GM18861 (cell line): ENCODE data around the gene DMD.

Source experiments
- ATAC-seq: cut with Tn5 transposase; IDR thresholded peaks from one replicate; pipeline ENCODE4 v1.9.1; 2021; ENCODE audit not compliant: unreplicated experiment

The DMD gene

DNA sequence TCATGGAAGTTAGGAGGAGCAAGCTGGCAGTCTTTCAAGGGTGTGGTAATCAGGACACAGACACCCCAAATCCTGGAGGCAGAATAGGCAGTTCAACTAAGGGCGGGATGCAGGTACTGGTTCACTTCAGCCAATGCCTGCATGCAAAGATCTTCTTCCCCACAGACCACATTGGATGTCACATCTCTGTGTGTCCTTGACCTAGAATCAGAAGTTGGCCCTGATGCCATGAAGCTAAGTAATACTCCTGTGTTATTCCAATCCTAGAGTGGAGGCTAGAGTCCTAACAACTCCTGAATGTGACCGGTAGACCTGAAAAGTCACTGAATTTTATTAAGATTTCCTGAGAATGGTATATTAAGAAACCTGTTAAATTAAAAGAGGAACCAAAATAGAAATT is 165.5 kb downstream of the DMD start:
- ATAC-seq, result no peak

DNA sequence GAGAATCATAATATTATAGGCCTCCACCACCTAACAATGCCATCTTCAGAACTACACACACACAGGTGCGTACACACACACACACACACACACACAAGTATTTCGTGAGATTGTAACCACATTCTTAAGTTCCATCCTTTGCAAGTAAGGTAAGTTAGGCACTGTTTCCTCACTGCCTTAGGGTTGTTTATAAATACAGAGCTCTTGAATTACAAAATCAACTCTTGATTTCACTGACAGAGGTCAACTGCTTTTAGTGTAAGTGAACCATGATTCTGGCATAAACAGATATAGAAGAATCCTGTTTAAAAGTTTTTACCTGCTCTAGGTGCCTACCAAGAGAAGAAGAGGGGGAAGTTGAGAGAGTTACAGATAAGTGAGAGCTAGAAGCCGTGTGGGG is 166.1 kb downstream of the DMD start:
- ATAC-seq, result no peak

- no peak for ATAC-seq
Measured at GRCh38 chrX:33041141-33041540, 170.2 kb downstream of the DMD start.

DNA sequence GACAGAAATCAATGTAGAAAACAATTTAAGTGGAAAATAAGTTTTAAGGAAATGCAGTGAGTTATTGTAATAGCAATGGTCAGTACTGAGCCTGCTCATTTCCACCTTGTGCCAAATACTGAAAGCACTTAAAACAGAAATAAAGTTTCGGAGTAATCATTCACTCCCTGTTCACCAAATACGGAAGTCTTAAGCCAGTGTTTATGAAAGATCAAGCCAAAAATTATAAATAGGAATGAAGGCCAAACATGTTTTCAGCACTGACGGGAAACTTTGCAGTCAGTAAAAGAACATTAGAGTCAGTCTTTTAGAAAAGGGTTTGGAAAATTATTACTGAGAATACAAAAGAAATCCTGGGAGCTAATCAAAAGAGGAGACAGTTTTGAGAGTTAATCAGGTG is 178.6 kb downstream of the DMD start:
- no peak for ATAC-seq

- no peak for ATAC-seq
Measured at GRCh38 chrX:33014949-33015348, 196.4 kb downstream of the DMD start.

DNA sequence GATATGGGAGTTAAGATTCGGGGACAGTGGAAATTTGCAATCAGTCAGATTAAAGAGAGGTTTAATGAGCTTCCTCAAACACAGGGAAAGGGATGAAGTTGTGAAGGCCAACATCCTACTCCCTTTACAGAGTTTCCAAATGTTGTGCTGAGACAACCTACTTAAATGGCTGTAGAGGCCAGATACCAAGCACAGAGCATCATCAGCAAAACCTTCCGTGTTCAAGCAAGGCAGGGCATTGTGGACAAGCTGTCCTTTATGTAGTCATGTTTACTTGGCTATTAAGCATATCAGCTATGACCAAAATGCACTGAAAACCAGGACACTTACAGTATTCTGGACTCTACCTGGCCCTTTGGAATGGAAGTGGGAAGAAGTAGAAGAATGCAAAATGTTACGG is 197.3 kb downstream of the DMD start:
- no peak for ATAC-seq

- no peak for ATAC-seq
Measured at GRCh38 chrX:33001107-33001506, 210.2 kb downstream of the DMD start.

GRCh38 chrX:32998776-32999175 is 212.6 kb downstream of the DMD start:
- ATAC-seq, result no peak

- ATAC-seq, result no peak
Measured at GRCh38 chrX:32995427-32995826, 215.9 kb downstream of the DMD start.

- ATAC-seq, result no peak
Measured at GRCh38 chrX:32987142-32987541, 224.2 kb downstream of the DMD start.

DNA sequence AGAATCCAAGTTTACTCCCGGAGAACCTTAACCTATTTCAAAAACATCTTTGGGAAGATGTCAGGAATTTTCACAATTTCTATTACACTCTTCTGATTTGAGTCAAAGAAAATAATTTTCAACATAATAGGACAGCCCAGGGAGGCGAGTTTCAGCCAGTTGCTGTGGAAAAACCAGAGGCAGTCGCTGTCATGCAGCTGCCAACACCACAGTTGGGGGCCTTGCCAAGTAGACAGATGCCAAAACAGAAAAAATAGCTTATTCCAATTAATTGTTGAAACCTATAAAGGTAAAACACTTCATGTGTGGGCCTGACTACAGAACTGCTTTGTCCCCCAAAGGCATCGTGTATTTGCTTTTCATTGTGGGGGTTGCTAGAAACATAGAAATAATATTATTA is 225.8 kb downstream of the DMD start:
- no peak for ATAC-seq

GRCh38 chrX:32966821-32967355 is 244.5 kb downstream of the DMD start:
- no peak for ATAC-seq

DNA sequence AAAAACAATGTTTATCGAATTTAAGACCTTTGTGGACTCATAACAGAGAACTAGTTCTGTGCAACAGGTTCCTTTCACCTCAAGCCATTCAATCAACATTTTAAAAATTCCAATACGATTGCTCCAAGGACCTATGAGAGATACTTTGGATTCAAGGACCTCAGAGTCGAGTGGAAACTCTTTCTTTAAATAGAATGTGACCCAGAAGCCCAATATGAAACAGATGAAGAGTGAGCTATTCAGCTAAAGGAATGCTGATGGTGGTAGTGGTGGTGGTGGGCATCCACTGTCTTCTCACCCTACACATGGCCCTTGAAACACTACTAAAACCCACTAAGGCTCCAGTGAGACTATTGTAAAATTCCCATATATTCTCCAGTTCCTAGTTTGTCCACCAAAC is 257.2 kb downstream of the DMD start:
- no peak for ATAC-seq

DNA sequence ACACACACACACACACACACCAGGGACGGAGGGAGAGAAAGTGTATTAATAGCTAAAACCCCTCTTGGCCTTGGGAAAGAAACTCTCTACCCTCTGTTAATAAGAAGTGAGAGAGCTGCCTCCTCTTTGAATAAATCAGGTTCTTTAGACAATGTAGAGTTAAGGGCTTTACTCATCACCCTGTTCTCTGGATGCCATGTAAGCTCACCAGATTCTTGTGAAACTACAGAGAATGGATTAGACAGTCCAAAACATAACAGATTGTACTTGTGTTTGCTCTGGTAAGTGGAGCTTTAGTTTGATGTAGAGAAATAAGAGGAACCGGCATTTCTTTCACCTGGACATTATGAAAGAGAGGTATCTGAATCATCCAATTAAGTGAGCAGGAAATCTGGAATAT is 263.2 kb downstream of the DMD start:
- no peak for ATAC-seq

GRCh38 chrX:32937043-32937442 is 274.3 kb downstream of the DMD start:
- no peak for ATAC-seq

- no peak for ATAC-seq
Measured at GRCh38 chrX:32933548-32933947, 277.8 kb downstream of the DMD start.

DNA sequence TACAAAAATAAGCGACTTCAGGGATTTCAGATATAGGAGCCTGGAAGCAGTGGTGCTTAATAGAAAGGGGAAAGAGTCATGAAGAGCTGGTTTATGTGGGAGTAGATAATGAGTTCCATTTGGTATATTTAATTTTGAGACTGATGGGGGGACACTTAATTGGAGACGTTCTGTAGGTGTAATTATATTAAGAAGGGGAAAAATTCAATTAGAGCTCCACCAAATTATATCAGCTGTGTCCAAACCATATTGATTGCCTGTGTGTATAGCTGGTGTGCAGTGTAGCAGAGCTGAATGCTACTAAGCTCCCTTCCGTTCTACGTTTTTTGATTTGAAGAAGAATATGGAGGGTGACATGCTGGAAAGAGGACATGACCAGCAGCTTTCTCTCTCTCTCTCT is 282.3 kb downstream of the DMD start:
- ATAC-seq, result no peak

DNA sequence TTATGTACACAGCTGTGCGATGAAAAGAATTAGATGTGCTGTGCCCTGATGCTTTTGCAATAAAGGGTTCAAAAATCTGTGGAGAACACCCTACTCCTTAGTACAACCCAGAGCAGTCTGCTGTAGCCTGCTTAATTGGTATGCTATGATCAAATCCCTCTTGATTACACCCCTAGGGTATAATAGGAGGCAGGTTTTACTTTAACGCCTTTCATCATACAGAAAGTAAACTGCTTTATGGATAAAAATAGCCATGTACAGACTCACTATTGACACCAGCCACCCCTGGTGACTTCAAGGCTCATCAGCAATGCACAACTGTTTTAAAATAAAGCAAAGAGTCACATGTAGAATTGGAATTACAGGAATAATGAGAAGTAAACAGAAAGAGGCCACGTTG is 315.3 kb downstream of the DMD start:
- no peak for ATAC-seq

- ATAC-seq, result no peak
Measured at GRCh38 chrX:32894679-32895078, 316.7 kb downstream of the DMD start.

GRCh38 chrX:32893751-32894150 is 317.6 kb downstream of the DMD start:
- no peak for ATAC-seq

GRCh38 chrX:32877592-32877991 is 333.8 kb downstream of the DMD start:
- ATAC-seq, result no peak

GRCh38 chrX:32874839-32875238 is 336.5 kb downstream of the DMD start:
- ATAC-seq, result no peak

DNA sequence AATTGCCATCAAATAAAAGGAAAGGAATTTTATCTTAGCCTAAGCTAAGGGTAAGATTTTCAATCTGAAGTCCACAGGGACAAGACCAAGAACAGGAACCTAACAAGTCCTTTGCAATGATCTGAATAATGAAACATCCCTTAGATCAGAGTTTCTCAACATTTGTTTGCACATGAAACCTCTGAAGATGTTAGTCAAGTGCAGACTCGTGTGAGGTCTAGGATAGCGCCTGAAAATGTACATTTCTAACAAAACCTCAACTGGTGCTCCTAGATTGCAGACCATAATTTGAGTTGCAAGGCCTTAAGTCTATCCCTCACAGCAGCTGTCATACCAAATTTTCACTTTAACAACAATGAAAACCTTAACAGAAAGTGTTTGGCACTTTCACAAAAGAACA is 337.6 kb downstream of the DMD start:
- ATAC-seq, result no peak

DNA sequence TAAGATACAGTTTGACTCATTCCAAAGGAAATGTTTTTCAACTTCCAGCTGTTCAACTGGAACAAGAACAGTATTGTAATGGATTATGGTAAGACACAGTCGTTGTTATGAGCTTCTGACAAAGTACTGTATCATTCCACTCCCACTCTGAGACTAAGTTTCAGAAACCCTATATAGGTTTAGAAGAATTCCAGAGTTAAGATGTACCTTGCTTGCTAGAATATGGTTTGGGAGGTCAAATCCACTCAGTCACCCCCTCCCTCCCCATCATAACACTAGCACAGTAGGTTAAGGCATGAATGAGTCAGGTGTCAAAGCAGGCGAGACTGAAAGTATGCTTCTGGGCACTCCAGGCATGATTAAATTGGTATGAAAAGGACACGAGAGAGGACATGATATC is 339.7 kb downstream of the DMD start:
- ATAC-seq, result no peak
